NCI-H187 (cell line): ENCODE measurements around the gene REM2.

ENCODE experiments used
- DNase-seq, 2 experiments: peaks; one replicate each; lab custom pipeline; 2025; lab: John Stamatoyannopoulos, UW

Gene REM2, protein sequence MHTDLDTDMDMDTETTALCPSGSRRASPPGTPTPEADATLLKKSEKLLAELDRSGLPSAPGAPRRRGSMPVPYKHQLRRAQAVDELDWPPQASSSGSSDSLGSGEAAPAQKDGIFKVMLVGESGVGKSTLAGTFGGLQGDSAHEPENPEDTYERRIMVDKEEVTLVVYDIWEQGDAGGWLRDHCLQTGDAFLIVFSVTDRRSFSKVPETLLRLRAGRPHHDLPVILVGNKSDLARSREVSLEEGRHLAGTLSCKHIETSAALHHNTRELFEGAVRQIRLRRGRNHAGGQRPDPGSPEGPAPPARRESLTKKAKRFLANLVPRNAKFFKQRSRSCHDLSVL

DNA sequence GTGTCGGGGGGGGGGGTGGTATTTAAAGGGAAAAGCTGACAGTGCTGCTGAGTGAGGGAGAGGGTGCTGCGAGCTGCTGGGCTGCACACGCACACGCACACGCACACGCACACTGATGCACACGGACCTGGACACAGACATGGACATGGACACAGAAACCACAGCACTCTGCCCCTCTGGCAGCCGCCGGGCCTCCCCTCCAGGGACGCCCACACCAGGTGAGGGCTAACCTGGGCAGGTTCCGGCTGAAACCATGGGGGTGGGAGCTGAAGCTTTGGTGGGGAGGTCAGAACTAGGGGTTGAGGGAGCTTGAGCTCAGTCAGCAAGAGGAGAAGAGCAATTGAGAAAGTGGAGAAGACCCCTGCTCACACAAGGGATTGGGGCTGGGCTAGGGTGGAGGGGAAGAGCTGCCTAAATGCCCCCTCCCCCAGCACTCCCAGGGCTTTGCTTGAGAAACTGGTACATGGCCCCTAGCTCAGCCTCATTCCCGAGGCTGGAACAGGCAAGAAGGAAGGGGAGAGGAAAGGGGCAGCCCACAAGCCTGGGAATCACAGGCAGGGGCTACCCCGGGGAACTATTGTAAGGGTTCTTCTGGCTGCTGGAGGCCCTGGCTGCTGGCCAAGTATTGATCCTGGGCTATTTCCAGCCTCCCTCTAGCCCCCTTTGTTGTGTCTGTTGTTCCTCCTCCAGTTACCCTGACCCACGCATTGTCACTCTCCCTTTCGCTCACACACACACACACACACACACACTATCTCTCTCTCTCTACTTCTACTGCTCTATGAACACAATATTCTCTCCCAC is at the start of gene REM2:
Gene REM2, plus strand, starts transcription at position 50 of the 804 bp plus-strand sequence. Its CDS starts 66 bp downstream, at position 116.
- peak in 1 of 2 experiments; percentile 42 for DNase-seq

DNA sequence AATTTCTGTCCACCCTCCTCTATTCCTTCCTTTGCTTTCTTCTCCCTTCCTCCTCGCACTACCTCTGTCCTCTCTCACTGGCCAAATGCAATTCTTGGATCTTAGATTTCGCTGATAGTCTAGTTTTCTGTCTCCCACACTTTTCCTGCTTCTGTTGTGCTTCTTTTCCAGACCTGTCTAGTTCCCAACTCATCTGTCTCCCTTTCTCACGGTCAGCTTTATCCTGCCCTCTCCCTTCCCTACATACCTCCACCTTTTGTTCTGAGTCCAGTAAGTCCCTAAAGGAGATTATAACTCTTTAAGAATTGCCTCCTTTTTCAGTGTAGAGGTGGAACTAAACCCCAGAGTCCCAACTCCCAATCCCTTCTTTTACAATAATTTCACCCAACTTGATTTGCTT is 47.5 kb upstream of the REM2 start:
- DNase-seq = no peak

DNA sequence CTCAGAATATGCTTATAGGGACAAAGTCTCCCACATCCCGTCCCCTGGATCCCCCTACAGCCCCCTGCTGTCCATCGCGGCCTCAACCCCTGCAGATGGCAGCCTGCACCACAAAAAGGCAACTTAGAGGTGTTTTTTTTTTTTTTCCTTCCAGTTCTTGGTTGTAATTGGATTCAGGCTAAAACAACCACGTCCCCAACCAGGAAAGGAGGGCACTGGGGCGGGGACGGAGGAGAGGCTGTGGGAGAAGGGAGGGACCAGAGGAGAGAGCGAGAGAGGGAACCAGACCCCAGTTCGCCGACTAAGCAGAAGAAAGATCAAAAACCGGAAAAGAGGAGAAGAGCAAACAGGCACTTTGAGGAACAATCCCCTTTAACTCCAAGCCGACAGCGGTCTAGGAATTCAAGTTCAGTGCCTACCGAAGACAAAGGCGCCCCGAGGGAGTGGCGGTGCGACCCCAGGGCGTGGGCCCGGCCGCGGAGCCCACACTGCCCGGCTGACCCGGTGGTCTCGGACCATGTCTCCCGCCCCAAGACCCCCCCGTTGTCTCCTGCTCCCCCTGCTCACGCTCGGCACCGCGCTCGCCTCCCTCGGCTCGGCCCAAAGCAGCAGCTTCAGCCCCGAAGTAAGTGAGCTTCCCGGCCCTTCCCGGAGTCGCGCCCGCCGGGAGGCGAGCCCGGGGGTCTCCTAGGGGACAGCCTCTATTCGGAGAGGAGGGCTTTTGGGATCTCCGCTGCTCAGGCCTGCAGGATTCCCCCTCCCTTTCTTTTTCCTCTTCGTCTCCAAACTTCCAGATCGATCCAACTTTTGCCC is 46.5 kb upstream of the REM2 start, which contains the start of gene MMP14:
Gene MMP14, plus strand, starts transcription at position 285 of the 813 bp plus-strand sequence. Its CDS starts 233 bp downstream, at position 518.
- no peak for DNase-seq

DNA sequence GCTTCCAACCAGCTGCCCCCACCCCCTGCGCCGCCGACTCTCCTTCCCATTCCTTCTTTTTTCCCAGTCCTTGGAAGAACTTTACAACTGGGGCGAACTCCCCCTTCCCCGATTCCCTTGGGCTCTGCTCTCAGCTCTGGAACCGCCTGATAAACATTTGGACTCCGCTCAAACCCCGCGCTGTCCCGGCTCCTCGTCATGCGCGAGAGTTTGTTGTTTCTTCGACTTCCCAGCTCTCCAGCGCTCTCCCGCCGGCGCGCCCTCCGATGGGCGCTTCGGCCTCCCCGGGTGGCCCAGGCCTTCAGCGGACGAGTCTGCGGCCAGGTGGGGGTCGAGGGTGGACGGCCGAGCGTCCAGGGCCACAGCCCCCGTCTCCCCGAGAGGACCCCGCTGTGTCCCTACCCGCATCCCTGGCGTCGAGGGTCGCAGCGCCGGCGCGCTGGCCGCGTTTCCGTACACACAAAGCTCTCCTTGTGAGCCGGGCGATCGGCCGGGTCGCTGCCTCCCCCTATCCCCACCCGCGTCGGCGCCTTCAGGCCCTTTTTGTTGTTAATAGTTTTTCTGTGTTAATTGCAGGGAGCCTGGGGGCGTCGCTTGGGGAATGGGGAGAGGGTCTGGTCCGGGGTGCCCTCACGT is 45.8 kb upstream of the REM2 start:
- DNase-seq = no peak

DNA sequence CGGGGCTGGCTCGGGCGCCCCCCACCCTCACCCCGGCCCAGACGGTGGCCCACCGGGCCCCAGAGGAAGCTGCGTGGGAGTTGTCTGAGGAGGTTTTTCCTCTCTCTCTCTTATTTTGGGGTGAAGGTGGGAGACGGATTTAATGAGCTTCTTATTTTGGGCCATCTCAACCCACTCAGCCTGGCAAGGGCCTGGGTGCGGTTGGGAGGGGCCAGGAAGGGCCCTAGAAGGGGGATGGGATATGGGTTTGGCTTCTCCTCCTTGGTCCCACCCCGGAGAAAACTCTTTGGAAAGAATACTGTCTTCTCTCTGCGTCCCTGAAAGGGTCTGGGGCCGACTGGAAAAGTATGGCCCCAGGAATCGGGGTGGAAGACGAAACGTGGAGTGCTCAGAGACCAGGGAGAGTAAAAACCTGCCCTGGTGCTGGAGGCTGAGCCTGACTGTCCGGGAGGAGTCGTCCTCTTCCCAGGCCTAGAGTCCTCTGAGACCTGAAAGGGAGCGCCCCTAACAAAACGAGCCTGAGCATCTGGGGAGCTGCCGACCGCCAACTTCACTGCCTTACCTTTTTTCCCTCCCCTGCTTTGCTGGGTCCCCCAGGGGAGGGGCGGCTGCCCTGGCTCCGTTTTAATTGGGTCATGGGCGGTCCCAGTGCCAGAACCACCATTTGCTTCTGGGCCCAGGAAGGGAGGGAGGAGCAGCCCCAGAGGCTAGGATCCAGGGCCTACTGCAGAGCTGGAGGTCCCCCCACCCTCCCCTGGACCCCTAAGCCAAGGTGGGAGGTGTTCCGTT is 45.1 kb upstream of the REM2 start:
- no peak for DNase-seq

DNA sequence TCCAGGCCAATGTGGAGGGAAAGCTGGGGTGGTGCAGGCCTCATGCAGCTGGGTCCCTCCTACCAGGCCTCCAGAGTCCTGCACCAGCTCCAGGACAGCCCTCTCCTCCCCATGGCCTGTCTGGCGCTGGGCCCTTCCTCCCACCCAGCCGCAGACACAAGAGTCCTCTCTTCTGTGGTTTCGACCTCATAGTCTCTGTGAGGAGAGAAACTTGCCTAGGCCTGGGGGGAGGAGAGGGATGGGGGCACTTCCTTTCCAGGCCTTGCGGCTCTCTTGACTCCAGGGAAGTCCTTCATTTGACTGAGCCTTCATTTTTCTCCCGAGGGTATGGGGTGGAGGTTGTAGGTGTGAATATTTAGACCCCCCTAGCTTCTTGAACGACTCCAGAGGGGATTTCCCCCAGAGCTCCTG is 44.4 kb upstream of the REM2 start:
- DNase-seq = no peak

DNA sequence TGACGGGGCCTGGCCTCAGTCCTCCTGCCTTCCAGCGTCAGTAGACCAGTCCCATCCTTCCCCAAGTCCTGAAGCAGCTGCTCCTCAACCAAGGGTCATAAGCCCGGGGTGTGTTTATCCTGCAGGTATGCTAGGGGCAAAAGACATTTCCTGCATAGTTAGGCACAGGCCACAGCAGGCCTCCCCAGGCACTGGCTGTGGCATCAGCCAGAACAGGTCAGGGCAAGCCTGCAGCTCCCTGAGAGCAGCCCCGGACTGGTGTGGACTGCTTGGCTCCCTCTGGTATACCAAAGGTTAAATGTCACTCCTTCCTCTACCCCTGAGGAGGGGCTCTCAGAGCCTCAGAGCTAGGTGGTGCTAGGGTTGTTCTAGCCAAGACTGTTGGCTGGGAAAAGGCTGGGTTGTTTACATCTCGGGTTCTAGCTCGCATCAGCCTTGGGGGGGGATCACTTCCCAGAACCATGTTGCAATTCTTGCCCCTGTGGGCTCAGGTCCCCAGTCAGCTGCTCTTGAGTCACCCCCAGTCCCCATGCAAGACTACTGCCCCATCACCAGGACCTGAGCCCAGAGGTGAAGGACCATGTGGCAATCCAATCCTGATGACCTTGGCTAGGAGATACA is 43.8 kb upstream of the REM2 start:
- no peak for DNase-seq

DNA sequence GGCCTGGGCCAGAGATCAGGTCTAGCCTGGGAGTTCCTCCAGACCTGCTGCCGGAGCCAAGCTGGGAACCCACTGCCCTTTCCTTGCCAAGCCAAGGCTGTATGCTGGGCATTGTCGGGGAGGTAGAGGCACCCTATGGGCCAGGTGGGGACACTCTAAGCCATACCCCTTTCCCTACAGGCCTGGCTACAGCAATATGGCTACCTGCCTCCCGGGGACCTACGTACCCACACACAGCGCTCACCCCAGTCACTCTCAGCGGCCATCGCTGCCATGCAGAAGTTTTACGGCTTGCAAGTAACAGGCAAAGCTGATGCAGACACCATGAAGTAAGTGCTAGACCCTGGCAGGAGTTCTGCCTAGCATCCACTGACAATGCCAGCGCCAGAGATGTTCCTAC is 41.7 kb upstream of the REM2 start:
- DNase-seq = no peak

DNA sequence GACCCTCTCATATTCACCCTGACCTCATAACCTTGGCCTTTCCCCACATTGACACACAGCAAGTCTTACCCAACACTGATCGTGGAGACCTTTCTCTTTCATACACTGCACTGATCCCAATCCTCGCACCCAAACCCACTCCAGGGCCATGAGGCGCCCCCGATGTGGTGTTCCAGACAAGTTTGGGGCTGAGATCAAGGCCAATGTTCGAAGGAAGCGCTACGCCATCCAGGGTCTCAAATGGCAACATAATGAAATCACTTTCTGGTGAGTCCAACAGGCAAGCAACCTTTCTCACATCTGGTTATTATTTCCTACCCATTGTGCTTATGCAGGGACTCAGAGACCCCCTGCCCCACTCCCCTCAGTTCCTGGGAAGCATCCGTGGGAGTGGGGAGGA is 41.3 kb upstream of the REM2 start:
- no peak for DNase-seq

DNA sequence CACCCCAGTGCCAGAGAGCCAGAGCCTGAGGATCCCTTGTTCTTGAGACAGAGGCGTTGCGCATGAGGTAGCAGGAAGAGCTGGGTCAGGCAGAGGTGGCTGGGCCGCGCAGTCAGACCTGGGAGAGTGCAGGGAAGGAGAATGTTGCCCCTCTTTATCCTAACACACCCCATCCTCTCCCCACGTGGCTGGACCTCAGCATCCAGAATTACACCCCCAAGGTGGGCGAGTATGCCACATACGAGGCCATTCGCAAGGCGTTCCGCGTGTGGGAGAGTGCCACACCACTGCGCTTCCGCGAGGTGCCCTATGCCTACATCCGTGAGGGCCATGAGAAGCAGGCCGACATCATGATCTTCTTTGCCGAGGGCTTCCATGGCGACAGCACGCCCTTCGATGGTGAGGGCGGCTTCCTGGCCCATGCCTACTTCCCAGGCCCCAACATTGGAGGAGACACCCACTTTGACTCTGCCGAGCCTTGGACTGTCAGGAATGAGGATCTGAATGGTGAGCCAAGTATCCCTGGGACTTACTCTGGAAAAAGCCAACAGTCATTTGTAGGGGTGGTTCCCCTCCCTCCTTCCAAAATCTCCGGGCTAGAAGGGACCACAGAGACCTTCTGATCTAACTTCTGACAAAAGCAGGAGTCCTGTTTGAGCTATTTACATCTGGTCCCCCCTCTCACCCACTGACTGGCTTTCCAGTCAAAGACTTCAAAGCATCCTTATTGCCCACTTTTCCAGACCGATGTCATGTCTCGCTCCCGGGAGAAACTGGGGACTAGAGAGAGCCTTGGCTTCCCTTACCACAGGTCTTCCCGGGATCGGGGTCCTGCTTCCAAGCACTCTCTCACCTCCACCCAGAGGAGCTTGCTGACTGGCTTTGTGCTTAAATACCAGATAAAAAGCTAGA is 40.6 kb upstream of the REM2 start:
- DNase-seq = no peak

DNA sequence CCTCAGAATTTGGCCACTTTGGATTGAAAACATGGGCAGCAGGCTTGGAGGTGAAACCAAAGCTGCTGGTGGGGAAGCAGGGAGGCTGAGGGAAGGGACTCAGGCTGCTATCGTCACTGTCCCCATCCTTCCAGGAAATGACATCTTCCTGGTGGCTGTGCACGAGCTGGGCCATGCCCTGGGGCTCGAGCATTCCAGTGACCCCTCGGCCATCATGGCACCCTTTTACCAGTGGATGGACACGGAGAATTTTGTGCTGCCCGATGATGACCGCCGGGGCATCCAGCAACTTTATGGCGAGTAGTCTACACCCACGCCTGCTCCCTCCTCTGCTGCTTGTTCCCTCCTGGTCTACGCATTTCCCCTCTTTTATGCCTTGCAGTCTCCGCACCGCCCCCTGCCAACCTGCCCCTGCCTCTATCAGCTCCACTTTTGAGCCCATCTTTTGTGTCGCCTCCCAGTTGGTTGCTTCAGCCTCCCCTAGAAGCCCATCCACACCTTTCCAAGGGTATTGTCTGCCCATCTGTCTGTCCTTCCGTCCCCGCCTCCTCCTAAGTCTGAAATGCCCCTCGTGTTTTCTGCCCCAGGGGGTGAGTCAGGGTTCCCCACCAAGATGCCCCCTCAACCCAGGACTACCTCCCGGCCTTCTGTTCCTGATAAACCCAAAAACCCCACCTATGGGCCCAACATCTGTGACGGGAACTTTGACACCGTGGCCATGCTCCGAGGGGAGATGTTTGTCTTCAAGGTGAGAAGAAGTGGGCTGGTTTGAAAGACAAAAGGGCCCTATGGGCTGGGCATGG is 39.7 kb upstream of the REM2 start:
- no peak for DNase-seq

DNA sequence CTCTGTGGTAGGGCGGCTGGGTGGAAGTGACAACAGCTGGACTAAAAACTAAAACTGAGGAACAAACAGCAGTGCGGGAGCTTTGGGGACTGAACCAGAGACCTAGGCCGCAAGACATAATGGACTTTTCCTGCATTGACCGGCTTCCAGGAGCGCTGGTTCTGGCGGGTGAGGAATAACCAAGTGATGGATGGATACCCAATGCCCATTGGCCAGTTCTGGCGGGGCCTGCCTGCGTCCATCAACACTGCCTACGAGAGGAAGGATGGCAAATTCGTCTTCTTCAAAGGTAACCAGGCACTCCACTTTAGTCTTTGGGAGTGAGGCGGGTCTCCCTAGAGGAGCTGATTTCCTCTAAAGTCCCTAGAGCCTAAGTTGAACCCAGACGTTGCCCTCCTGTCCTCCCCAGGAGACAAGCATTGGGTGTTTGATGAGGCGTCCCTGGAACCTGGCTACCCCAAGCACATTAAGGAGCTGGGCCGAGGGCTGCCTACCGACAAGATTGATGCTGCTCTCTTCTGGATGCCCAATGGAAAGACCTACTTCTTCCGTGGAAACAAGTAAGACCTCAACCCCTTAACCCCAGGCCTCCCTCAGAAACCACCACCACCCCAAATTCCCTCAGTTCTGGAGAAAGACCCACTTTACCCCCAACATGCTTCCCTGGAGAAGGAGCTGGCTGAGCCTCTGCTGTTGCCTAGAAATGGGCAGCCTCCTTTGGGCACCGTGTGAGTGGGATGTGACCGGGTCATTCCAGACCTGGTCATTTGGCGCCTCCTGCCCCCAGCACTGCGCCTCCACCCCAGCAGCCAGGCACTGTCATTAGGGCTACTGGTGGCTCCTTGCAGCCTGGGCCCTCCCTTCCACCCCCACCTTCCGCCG is 38.6 kb upstream of the REM2 start:
- DNase-seq = no peak

DNA sequence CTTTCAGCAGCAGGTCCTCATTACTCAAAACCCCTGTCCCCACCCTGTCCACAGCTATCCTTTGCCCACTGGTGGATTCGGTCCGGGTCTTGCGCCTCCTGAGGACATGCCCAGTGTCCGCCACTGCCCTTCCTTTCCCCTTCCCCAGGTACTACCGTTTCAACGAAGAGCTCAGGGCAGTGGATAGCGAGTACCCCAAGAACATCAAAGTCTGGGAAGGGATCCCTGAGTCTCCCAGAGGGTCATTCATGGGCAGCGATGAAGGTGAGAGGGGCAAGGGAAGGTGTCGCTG is 38.0 kb upstream of the REM2 start:
- DNase-seq = no peak

DNA sequence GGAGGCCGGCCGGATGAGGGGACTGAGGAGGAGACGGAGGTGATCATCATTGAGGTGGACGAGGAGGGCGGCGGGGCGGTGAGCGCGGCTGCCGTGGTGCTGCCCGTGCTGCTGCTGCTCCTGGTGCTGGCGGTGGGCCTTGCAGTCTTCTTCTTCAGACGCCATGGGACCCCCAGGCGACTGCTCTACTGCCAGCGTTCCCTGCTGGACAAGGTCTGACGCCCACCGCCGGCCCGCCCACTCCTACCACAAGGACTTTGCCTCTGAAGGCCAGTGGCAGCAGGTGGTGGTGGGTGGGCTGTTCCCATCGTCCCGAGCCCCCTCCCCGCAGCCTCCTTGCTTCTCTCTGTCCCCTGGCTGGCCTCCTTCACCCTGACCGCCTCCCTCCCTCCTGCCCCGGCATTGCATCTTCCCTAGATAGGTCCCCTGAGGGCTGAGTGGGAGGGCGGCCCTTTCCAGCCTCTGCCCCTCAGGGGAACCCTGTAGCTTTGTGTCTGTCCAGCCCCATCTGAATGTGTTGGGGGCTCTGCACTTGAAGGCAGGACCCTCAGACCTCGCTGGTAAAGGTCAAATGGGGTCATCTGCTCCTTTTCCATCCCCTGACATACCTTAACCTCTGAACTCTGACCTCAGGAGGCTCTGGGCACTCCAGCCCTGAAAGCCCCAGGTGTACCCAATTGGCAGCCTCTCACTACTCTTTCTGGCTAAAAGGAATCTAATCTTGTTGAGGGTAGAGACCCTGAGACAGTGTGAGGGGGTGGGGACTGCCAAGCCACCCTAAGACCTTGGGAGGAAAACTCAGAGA is 37.0 kb upstream of the REM2 start:
- DNase-seq = no peak

DNA sequence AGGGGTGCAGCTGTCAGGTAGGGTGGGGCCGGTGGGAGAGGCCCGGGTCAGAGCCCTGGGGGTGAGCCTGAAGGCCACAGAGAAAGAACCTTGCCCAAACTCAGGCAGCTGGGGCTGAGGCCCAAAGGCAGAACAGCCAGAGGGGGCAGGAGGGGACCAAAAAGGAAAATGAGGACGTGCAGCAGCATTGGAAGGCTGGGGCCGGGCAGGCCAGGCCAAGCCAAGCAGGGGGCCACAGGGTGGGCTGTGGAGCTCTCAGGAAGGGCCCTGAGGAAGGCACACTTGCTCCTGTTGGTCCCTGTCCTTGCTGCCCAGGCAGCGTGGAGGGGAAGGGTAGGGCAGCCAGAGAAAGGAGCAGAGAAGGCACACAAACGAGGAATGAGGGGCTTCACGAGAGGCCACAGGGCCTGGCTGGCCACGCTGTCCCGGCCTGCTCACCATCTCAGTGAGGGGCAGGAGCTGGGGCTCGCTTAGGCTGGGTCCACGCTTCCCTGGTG is 36.2 kb upstream of the REM2 start:
- DNase-seq = no peak

DNA sequence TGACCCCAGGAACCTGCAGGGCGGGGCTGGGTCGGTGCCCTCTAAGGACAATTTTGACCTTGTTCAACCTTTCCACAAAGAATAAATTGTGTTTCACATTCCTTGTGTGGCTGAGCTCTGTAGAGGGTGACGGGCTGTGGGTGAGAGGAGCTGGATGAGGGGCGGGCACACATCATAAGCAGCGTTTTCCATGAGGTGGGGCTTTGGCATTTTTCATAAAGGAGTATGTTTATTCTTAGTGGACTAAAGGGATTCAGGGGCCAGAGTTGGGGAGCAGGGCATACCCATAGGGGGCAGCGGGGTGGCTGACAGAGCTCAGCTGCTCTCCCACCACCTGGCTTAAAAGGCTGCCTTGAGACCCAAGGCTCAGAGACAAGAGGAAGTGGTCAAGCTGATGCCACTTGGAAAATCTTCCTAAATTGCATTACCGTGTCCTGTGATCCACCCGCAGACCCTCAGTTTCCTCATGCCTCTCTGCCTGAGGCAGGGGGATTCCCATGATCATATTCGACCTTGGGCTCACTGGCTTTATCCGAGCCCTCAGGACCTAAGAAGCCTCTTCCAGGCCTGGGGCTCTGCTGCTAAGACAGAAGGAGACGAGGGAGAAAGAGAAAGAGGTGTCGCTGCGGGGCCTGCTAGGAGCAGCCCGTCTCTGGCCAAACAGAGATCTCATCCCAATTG is 35.2 kb upstream of the REM2 start:
- DNase-seq = no peak
